AG04449 (cell line): ENCODE data around the gene SHKBP1.
"Not testable (repeated sequence)": the region's sequence is repeated elsewhere in the genome, so short reads cannot be mapped to it uniquely, and the experiment has no call there.

Experiments
- CTCF ChIA-PET: fragments of 350-600 bp; formaldehyde crosslinking; extraction: SDS; loops from one replicate; lab custom pipeline; 2021; ENCODE audit warnings: antibody characterized with exemption; lab: Yijun Ruan, JAX
- POLR2A ChIA-PET: fragments of 400-600, 350-600 bp; formaldehyde crosslinking; extraction: SDS; loops from one replicate; lab custom pipeline; 2020; ENCODE audit warnings: antibody characterized with exemption, inconsistent platforms; lab: Yijun Ruan, JAX
- DNase-seq: peaks from one replicate; pipeline ENCODE4 v3.0.0-alpha.2; 2010; ENCODE audit warnings: low read depth, low spot score
- H3K4me3 ChIP-seq: 2 replicates; pipeline ENCODE4 v1.5.1; 2011; ENCODE audit warnings: low read depth, mild to moderate bottlenecking, control low read depth, low read length
- TF ChIP-seq, protein P1 (sequence below): IDR thresholded peaks from one replicate; pipeline ENCODE4 v1.5.1; 2011; ENCODE audit warnings: mild to moderate bottlenecking, moderate library complexity, low read length, control low read depth, inconsistent platforms; ENCODE audit not compliant: insufficient read depth; ENCODE audit errors: missing control alignments

Gene SHKBP1

DNA sequence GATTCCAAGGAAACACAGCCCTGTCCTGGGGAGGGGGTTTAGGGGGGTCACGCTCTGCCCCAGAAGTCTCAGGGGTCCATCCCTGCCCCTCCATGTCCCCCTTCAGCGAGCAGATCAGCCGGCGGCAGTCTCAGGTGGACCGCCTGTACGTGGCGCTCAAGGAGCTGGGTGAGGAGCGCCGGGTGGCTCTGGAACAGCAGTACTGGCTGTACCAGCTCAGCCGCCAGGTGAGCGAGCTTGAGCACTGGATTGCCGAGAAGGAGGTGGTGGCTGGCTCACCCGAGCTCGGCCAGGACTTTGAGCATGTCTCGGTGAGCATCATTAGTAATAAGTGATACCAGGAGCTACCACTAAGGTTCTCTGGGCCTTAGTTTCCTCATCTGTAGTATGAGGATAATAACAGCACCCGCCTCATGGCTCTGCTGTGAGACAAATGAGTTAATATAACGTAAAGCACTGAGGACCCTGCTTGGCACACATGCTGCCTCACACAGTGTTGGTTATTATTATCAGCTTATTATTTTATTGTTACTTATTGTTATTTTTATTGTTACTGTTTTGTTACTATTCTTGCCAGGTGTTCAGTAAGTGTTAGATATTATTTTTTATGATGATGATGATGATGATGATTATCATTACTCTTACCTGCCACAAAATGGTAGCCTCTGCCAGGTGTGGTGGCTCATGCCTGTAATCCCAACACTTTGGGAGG is 20.5 kb upstream of the SHKBP1 start:
- TF ChIP-seq, protein P1, sequence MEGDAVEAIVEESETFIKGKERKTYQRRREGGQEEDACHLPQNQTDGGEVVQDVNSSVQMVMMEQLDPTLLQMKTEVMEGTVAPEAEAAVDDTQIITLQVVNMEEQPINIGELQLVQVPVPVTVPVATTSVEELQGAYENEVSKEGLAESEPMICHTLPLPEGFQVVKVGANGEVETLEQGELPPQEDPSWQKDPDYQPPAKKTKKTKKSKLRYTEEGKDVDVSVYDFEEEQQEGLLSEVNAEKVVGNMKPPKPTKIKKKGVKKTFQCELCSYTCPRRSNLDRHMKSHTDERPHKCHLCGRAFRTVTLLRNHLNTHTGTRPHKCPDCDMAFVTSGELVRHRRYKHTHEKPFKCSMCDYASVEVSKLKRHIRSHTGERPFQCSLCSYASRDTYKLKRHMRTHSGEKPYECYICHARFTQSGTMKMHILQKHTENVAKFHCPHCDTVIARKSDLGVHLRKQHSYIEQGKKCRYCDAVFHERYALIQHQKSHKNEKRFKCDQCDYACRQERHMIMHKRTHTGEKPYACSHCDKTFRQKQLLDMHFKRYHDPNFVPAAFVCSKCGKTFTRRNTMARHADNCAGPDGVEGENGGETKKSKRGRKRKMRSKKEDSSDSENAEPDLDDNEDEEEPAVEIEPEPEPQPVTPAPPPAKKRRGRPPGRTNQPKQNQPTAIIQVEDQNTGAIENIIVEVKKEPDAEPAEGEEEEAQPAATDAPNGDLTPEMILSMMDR, result no peak
- POLR2A ChIA-PET, result no interaction called here
- H3K4me3 ChIP-seq, result no peak overlapping the region
- CTCF ChIA-PET, result interaction anchor here (0.7 to 4.4 kb wide), 3 partner anchors 12 to 92 kb away, joined by 3 to 27 read pairs (median 4); no protein-coding TSS in a partner anchor
- DNase-seq, result no peak

DNA sequence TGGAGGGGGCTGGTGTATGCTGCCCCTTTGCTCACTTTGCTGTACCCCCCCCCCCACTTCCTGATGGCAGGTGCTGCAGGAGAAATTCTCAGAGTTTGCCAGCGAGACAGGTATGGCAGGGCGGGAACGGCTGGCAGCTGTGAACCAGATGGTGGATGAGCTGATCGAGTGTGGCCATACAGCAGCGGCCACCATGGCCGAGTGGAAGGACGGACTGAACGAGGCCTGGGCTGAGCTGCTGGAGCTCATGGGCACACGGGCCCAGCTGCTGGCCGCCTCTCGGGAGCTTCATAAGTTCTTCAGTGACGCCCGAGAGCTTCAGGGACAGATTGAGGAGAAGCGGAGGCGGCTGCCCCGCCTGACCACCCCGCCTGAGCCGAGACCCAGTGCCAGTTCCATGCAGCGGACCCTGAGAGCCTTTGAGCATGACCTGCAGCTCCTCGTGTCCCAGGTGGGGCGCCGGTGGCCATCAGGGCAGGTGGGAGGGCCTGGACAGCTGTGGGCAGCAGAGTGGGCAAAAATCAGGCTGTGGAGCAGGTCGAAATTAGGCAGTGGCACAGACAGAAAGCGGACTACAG is 19.6 kb upstream of the SHKBP1 start:
- CTCF ChIA-PET, result interaction anchor here (1.5 to 4.4 kb wide), 3 partner anchors 9 to 78 kb away, joined by 6 to 27 read pairs (median 15); no protein-coding TSS in a partner anchor
- TF ChIP-seq, protein P1, result no peak
- no peak for DNase-seq
- no peak overlapping the region for H3K4me3 ChIP-seq
- POLR2A ChIA-PET, result no interaction called here

DNA sequence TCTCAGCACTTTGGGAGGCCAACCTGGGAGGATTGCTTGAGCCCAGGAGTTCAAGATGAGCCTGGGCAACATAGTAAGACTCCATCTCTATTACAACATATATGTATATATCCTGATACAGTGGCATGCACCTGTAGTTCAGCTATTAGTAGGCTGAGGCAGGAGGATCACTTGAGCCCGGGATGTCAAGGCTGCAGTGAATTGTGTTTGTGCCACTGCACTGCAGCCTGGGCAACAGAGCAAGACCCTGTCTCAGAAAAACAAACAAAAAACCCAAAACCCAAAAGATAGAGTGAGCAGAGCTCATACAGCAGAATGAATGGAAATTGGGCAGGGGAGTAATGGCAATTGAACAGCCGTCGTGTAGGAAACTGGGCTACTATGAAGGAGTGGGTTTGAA is 17.3 kb upstream of the SHKBP1 start:
- no peak overlapping the region for H3K4me3 ChIP-seq
- no peak for DNase-seq
- POLR2A ChIA-PET, result no interaction called here
- CTCF ChIA-PET, result interaction anchor here (0.6 to 3.1 kb wide), 3 partner anchors 11 to 599 kb away, joined by 3 to 15 read pairs (median 6); no protein-coding TSS in a partner anchor
- TF ChIP-seq, protein P1, result no peak

DNA sequence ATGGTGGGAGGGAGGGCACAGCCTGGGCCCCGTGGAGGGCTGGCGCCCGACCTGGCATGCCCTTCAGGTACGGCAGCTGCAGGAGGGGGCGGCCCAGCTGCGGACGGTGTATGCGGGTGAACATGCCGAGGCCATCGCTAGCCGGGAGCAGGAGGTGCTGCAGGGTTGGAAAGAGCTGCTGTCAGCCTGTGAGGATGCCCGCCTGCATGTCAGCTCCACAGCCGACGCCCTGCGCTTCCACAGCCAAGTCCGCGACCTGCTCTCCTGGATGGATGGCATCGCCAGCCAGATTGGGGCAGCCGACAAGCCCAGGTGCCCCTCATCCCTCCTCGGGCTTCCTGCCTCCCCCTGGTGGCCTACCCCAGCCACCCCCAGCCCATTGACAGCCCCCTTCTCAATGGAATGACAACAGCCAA is 16.6 kb upstream of the SHKBP1 start:
- no peak for DNase-seq
- TF ChIP-seq, protein P1, result no peak
- no peak overlapping the region for H3K4me3 ChIP-seq
- ChIA-PET POLR2A (no interaction called here), CTCF (interaction anchor here (0.9 to 1.6 kb wide), 2 partner anchors 9 to 19 kb away, joined by 3 to 6 read pairs; no protein-coding TSS in a partner anchor)

DNA sequence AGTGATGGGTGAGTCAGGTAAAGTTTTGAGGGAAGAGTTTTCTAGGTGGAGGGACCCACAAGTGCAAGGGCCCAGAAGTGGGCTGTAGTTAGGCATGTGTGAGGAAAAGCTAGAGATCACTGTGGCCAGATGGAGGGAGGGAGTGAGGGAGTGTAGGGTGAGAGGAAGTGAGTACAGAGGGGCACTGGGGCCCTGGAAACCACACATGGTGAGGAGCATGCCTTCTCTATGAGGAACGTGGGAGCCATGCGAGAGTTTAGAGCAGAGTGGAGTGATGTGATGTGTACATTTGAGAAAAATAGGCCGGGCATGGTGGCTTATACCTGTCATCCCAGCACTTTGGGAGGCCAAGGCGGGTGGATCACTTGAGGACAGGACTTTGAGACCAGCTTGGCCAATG is 14.7 kb upstream of the SHKBP1 start:
- ChIA-PET CTCF (interaction anchor here (1.3 to 2.0 kb wide), 2 partner anchors 13 to 21 kb away, joined by 4 to 7 read pairs; no protein-coding TSS in a partner anchor), POLR2A (no interaction called here)
- DNase-seq, result no peak
- TF ChIP-seq, protein P1, result no peak
- no peak overlapping the region for H3K4me3 ChIP-seq

DNA sequence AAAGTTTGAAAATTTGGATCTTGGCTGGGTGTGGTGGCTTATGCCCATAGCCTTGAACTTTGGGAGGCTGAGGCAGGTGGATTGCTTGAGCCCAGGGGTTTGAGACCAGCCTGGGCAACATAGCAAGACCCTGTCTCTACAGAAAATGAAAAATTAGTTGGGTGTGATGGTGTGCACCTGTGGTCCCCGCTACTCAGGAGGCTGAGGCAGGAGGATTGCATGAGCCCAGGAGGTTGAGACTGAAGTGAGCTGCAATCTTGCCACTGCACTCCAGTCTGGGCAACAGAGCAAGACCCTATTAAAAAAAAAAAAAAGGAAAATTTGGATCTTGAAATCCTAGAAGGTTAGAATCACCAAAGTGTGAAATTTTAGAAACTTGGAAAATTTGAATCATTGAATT is 12.1 kb upstream of the SHKBP1 start:
- POLR2A ChIA-PET, result not testable (repeated sequence)

More for the DNA sequence above, 12.1 kb upstream of the SHKBP1 start:
- CTCF ChIA-PET, result interaction anchor here (0.9 kb wide), 1 partner anchor 260 kb away, joined by 3 read pairs; no protein-coding TSS in a partner anchor
- DNase-seq, H3K4me3 ChIP-seq: not testable (repeated sequence)
